GM12864 (cell line): ENCODE measurements around the gene PRDM4.

Source experiments
- DNase-seq: peaks from one replicate; pipeline ENCODE4 v3.0.0-alpha.2; 2011; ENCODE audit warnings: low read depth
- H3K4me3 ChIP-seq: 2 replicates; pipeline ENCODE4 v1.5.1; 2011; ENCODE audit warnings: mild to moderate bottlenecking, low read depth, low read length, control low read depth
- TF ChIP-seq, protein P1 (sequence below): IDR thresholded peaks from 2 replicates; pipeline ENCODE4 v1.5.1; 2011; ENCODE audit warnings: low read depth, mild to moderate bottlenecking, moderate library complexity, low read length, control low read depth, inconsistent platforms; ENCODE audit errors: missing control alignments

Gene PRDM4

DNA sequence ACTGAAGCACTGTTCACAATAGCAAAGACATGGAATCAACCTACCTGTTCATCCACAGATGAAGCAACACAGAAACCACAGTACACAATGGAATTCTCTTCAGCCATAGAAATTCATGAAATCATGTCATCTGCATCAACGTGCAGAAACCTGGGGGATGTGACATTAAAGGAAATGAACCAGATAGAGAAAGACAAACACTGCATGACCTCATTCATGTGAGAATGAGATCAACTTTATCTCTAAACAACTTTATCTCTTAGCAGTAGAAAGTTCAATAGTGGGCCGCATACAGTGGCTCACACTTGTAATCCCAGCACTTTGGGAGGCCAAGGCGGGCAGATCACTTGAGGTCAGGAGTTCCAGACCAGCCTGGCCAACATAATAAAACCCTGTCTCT, 33.5 kb upstream of the PRDM4 start:
- TF ChIP-seq, protein P1, sequence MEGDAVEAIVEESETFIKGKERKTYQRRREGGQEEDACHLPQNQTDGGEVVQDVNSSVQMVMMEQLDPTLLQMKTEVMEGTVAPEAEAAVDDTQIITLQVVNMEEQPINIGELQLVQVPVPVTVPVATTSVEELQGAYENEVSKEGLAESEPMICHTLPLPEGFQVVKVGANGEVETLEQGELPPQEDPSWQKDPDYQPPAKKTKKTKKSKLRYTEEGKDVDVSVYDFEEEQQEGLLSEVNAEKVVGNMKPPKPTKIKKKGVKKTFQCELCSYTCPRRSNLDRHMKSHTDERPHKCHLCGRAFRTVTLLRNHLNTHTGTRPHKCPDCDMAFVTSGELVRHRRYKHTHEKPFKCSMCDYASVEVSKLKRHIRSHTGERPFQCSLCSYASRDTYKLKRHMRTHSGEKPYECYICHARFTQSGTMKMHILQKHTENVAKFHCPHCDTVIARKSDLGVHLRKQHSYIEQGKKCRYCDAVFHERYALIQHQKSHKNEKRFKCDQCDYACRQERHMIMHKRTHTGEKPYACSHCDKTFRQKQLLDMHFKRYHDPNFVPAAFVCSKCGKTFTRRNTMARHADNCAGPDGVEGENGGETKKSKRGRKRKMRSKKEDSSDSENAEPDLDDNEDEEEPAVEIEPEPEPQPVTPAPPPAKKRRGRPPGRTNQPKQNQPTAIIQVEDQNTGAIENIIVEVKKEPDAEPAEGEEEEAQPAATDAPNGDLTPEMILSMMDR: no peak
- no peak for DNase-seq

DNA sequence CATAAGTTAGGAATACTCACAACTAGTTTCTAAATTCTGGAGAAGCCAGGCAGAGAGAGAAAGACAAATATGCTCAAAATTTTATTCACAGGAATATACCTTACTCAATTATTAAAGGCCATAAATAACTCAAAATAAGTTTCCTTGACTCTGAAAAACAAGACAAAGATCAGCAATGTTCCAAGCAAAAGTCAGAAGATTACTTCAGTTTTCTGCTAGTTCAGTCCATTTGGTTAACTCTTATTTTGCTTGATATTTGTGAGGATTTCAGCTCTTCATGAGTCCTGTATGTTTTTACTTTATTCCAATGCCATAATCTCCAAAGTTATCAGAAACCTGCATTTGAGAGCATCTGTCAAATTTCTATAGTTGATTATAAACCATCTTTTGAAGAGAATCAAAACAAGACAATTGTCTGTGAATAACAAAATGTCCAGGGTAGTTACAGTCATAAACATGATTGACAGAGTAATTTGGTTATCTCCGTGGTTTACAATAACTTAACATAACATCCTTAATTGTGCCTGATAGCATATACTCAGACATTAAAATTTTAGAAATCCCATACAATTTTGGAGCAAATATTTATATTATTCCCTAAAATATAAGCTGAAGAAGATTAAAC, 30.6 kb upstream of the PRDM4 start:
- DNase-seq: no peak
- TF ChIP-seq, protein P1: no peak
- no peak overlapping the region for H3K4me3 ChIP-seq

More for the DNA sequence above, 33.5 kb upstream of the PRDM4 start:
- H3K4me3 ChIP-seq: no peak overlapping the region

DNA sequence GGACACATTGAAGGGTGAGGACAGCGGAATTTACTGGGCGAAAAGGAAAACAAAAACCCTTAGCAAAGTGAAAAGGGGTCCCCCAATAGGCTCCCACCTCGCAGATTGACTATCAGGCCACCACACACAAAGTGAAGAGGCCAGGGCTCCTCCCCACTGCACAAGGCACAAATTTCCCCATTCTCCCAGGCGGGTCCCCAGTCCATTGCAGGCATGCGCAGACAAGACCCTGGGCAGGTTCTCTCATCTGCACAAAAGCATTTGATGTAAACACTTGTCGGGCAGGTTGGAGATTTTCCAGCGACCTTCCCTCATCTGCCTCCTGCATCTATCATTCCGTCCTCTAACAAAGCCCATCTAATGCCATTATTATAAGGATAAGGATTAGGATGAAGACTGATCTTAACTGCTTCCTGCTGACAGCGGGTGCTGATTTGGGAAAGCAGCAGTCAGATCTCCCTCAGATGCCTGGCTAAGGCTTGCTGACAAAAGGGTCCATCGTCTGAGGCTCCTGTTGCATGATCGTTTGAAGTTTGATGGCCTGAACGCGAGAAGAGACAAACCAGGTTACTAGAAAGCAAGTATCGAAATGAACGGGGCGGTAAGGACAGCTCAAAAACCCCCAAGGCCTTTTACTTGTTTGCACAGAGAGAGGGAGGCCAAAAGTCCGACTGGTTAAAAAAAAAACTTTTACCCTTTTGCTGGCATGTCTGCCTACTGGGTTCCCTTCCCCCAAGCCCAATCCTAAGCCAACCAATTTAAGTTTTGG, 27.9 kb upstream of the PRDM4 start:
- TF ChIP-seq, protein P1: no peak
- no peak overlapping the region for H3K4me3 ChIP-seq
- no peak for DNase-seq

DNA sequence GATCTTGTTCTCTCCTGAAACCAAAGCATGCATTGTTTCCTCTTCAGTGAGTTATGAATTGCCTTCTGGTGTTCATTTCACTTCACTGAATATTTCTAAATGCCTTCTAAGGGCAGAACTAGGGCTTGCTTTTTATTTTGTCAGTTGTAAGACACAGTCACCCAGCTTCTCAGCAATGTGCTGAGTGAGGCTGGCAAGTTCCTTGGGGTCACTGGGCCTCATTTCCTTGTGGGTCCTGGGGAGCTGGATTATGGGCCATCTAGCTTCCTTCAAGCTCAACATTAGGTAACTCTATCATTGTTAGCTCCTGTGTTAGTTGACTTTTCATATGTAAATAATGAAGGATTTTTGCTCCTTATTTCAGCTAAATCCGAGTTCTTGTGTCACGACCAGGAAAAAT, 27.3 kb upstream of the PRDM4 start:
- TF ChIP-seq, protein P1: no peak
- no peak overlapping the region for H3K4me3 ChIP-seq
- no peak for DNase-seq

DNA sequence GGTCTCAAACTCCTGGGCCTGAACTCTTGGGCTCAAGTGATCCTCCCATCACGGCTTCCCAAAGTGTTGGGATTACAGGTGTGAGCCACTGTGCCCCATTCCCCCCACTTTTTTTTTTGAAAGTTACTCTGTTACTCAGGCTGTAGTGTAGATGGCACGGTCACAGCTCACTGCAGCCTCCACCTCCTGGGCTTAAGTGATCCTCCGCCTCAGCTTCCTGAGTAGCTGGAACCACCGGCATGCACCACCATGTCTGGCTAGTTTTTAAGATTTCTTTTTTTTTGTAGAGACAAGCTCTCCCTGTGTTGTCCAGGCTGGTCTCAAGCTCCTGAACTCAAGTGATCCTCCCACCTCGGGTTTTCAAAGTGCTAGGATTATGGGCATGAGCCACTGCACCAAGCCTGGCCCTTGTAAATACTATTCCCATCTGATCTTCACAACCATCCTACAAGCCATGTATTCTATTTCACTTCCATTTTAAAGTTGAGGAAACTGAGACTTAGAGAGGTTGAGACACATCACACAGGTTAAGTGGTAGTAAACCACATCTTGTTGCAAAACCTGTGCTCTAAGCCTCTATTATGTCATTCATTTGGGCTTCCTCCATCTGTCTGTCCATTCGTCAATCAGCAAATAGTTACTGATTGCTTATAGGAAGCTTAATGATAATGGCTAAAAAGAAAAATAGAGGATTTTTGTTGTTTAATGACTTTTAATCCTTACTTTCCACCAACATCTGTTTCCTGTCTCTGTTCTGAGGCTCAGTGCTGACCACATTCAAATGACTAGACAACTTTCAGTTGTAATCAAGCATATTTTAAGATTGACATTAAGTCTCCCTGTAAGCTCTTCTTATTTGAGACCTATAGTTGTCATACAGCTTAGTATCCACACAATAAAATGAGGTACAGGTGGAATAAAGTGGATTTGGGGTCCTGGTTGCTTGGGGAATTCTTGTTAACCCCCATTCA, 22.8 kb upstream of the PRDM4 start:
- DNase-seq: no peak
- H3K4me3 ChIP-seq: no peak overlapping the region
- TF ChIP-seq, protein P1: no peak

DNA sequence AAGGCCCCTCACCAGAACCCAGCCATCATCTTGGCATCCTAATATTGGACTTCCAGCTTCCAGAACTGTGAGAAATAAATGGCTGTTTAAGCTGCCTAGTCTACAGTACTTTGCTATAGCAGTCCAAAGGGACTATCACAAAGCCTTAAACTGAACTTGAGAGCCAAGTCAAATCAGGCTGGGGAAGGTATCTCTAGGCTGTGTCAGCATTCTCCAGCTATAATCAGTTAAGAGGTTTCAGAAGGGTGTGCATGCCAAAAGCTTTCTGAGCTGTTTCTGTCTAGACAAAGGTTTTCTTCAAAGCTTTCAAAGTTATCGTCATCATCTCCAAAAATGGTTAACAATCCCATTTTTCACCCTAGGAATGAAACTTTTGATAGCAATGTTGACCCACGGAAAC, 21.1 kb upstream of the PRDM4 start:
- DNase-seq: no peak
- no peak overlapping the region for H3K4me3 ChIP-seq
- TF ChIP-seq, protein P1: no peak
